ENCODE data around the gene RABL3. TPM values are rescaled to one million over a fixed set of nuclear protein-coding genes. Genes with fewer than 3 reads are reported as not detected.
A peak's percentile ranks its signal among the peaks of the same experiment; 100 is the strongest.

The RABL3 gene
- total and polyA plus RNA-seq, 2 of the 13 experiments (the other 11 are each of a cell fraction or from before 2014, with no cell fraction given), result 4.8 to 31.9 TPM

GRCh38 chr3:120680193-120680894 is 62.0 kb downstream of the RABL3 start (continued):
- 0 out of 2 replicates have a peak, but pooled peaks have one; percentile 29 for TF ChIP-seq AFF4 (CRISPR knock-in tag; IDR thresholded peaks at IDR 0.05)

GRCh38 chr3:120678984-120679383 is 63.3 kb downstream of the RABL3 start:
- FAIRE-seq (no peak), ATAC-seq (no peak), DNase-seq (ENCODE audit: low spot score) (no peak)
- H3K27me3 ChIP-seq (ENCODE audit: control insufficient read depth in 1 of 2, insufficient read depth in 2 of 2, low read length in 2 of 2), result no peaks in the 10 kb centered on the region; a peak in 1 of 5 replicates
- H3K79me2 ChIP-seq (ENCODE audit: insufficient read depth, low read length), result peaks cover 81% of the 10 kb centered on the region
- H4K20me1 ChIP-seq (ENCODE audit: insufficient read depth, low read length), result peaks cover 36% of the 10 kb centered on the region
- in situ Hi-C loops (cut with HindIII; ENCODE audit: extremely low pct_ligation_motif_present, low pct_unique_long_range_greater_than_20kb), result loop anchor here (5.0 kb wide), 1 partner anchor 63 kb away; the partner anchor contains the start of genes GTF2E1 and RABL3
- peak overlapping the region; percentile 99 for H3K27ac ChIP-seq (ENCODE audit: extremely low read length, insufficient read depth, low read length)
- ChIA-PET POLR2A (interaction anchor here (0.8 to 2.6 kb wide), 10 partner anchors 13 to 83 kb away, joined by 3 to 18 read pairs (median 4); partner anchors contain the start of genes GTF2E1, NDUFB4 and RABL3), CTCF (ENCODE audit: low intra/inter-chr PET ratio, low total read pairs) (no interaction called here)
- H3K9me3 ChIP-seq (ENCODE audit: low read length), result no peaks in the 10 kb centered on the region
- peak overlapping the region; percentile 94 for H3K4me2 ChIP-seq (ENCODE audit: low read depth, low read length)
- intact Hi-C loops (cut with micrococcal nuclease; ENCODE audit: unreplicated experiment), result loop anchor here (1.0 to 2.0 kb wide), 3 partner anchors 14 to 117 kb away; partner anchors contain the start of genes GTF2E1 and RABL3
- BruUV-seq (replicated peaks), result no TSS peak
- 0% methylated on average over 3 of the region's 3 CpGs for WGBS (ENCODE audit: low lambda C conversion rate)
- peak overlapping the region; percentile 82 to 90 (median 82); a peak in 5 of 6 replicates for H3K4me3 ChIP-seq (replicated peaks in 1 of 3; ENCODE audit: insufficient read depth in 1 of 3, low read depth in 2 of 3, low read length in 3 of 3)
- H3K4me1 ChIP-seq (ENCODE audit: insufficient read depth, low read length), result peaks cover 59% of the 10 kb centered on the region
- H3K36me3 ChIP-seq (replicated peaks in 1 of 2; ENCODE audit: control insufficient read depth in 1 of 2, insufficient read depth in 2 of 2, low read length in 2 of 2), result peaks cover 9 to 27% of the 10 kb centered on the region in 2 experiments
- peak overlapping the region; percentile 100 for H3K9ac ChIP-seq (ENCODE audit: insufficient read depth, low read depth, low read length)
- no peak overlapping the region for H2AFZ ChIP-seq (ENCODE audit: low read length)
- no peak for TF ChIP-seq CTCF (CRISPR knock-in tag; IDR thresholded peaks at IDR 0.05)
- TF ChIP-seq ZNF609 (CRISPR knock-in tag; IDR thresholded peaks at IDR 0.05; ENCODE audit: borderline replicate concordance), result no peak
- TF ChIP-seq ZNF24 (IDR thresholded peaks at IDR 0.05), result no peak
- no peak for TF ChIP-seq CEBPB (IDR thresholded peaks at IDR 0.05; ENCODE audit: borderline replicate concordance, low read depth, low read length)
- TF ChIP-seq RORA (CRISPR knock-in tag; IDR thresholded peaks at IDR 0.05), result 0 out of 2 replicates have a peak, but pooled peaks have one; percentile 23
- TF ChIP-seq MEIS2 (CRISPR knock-in tag; IDR thresholded peaks at IDR 0.05), result no peak

Measured in HepG2 (cell line).